ENCODE measurements around the gene CFAP20. TPM values are rescaled to one million over a fixed set of nuclear protein-coding genes. Genes with fewer than 3 reads are reported as not detected.

The CFAP20 gene
- 49.5 to 56.7 TPM (median 52.4 TPM) in 5 replicates for total RNA-seq (2022; extraction: Qiagen RNA extraction)

DNA sequence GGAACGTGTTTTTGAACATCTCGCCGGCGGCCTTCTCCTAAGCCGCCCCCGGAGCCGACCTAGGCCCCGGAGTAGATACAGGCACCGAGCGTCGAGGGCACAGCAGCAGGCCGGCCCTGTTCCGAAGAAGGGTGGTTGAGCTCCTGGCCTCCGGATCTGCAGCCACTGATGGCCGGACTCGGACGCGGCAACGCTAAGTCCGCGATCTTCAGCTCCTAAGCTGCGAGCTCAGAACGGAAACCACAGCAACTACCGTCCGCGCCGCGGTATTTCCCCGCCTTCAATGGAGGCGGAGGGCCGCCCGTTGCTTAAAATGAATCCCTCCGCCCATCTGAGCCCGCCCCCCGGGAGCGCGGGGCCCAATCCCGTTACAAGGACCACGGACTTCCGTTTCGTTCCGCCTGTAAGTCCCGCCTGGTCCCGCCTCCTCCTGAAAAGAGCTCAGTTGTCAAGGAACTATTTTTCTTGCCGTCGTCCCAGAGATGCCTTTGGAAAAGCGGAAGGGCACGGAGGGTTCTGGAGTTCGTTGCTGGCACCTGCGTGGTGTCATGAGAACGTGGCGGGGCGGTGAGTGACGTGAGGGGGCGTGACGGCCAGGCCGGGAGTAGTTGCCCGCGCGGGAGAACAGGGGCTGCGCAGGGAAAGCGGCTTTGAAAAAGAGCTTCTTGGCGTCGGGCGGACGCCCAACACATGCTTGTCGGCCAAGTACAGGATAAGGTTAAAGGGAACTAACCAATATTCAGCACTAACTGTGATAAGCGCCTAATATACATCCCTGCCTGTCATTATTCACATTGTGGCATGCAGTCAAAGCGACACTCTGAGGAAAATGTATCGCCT, at the start of gene CFAP20:
Gene CFAP20, minus strand, starts transcription at position 285 of the 840 bp plus-strand sequence. Its CDS starts 266 bp downstream, at position 19.

Other genes with a start within 250 kb of the CFAP20 start
- 0.06 to 0.20 TPM (median 0.10 TPM) in 5 replicates for gene CNGB1, start 158.3 kb downstream of the CFAP20 start, total RNA-seq (2022; extraction: Qiagen RNA extraction)
- 10.6 to 14.6 TPM (median 13.7 TPM) in 5 replicates for gene ZNF319, start 128.7 kb downstream of the CFAP20 start, total RNA-seq (2022; extraction: Qiagen RNA extraction)
- gene USB1, start 128.0 kb downstream of the CFAP20 start, total RNA-seq (2022; extraction: Qiagen RNA extraction) = 71.4 to 86.5 TPM (median 77.8 TPM) in 5 replicates
- gene MMP15, start 103.6 kb downstream of the CFAP20 start, total RNA-seq (2022; extraction: Qiagen RNA extraction) = 45.8 to 63.1 TPM (median 61.8 TPM) in 5 replicates
- 49.2 to 65.9 TPM (median 51.6 TPM) in 5 replicates for gene CSNK2A2, start 68.7 kb upstream of the CFAP20 start, total RNA-seq (2022; extraction: Qiagen RNA extraction)
- not detected in 5 replicates for gene PRSS54, start 165.6 kb upstream of the CFAP20 start, total RNA-seq (2022; extraction: Qiagen RNA extraction)